ENCODE data around the gene CHCHD4. TPM values are rescaled to one million over a fixed set of nuclear protein-coding genes. Genes with fewer than 3 reads are reported as not detected.
A peak's percentile ranks its signal among the peaks of the same experiment; 100 is the strongest.

CHCHD4 gene
- total RNA-seq (2014; rRNA removed; shearing (Covaris generic); ENCODE audit: low replicate concordance) = 22.0 and 24.3 TPM in 2 replicates

- peaks cover 29% of the 10 kb centered on the region for H3K36me3 ChIP-seq
- peak within 1 kb of the TSS; percentile 84 for H3K4me3 ChIP-seq
- peak; percentile 96 for DNase-seq
- no peaks in the 10 kb centered on the region for H3K27me3 ChIP-seq
- peaks cover 3% of the 10 kb centered on the region; the same call in 1 of the 2 replicates for H3K9me3 ChIP-seq
Measured at GRCh38 chr3:14124615-14125192, at the start of gene CHCHD4, which contains the start of gene TMEM43. CHCHD4 (minus strand) TSS chr3:14124870; CDS start chr3:14124676, 194 bp downstream. TMEM43 (plus strand) TSS chr3:14125052; CDS start chr3:14125194, 142 bp downstream.

GRCh38 chr3:14172496-14172895 is 47.8 kb upstream of the CHCHD4 start:
- no peaks in the 10 kb centered on the region for H3K9me3 ChIP-seq
- no peak for DNase-seq
- peaks cover 25% of the 10 kb centered on the region for H3K36me3 ChIP-seq
- H3K27me3 ChIP-seq = no peaks in the 10 kb centered on the region
- H3K4me3 ChIP-seq = no peak overlapping the region

- Histone ChIP-seq H3K4me3 (no peak overlapping the region), H3K27me3 (no peaks in the 10 kb centered on the region), H3K36me3 (peaks cover 25% of the 10 kb centered on the region), H3K9me3 (no peaks in the 10 kb centered on the region)
- DNase-seq = no peak
Measured at GRCh38 chr3:14170531-14171159, 46.0 kb upstream of the CHCHD4 start.

- Histone ChIP-seq H3K27me3 (no peaks in the 10 kb centered on the region), H3K36me3 (peaks cover 25% of the 10 kb centered on the region), H3K9me3 (no peaks in the 10 kb centered on the region), H3K4me3 (no peak overlapping the region)
- DNase-seq = no peak
Measured at GRCh38 chr3:14169871-14170270, 45.2 kb upstream of the CHCHD4 start.

GRCh38 chr3:14169435-14169834 is 44.8 kb upstream of the CHCHD4 start:
- peaks cover 25% of the 10 kb centered on the region for H3K36me3 ChIP-seq
- H3K9me3 ChIP-seq = no peaks in the 10 kb centered on the region
- DNase-seq = no peak
- H3K4me3 ChIP-seq = no peak overlapping the region
- no peaks in the 10 kb centered on the region for H3K27me3 ChIP-seq

GRCh38 chr3:14166877-14167603 is 42.4 kb upstream of the CHCHD4 start:
- no peaks in the 10 kb centered on the region for H3K27me3 ChIP-seq
- no peaks in the 10 kb centered on the region for H3K9me3 ChIP-seq
- peaks cover 39% of the 10 kb centered on the region for H3K36me3 ChIP-seq
- no peak for DNase-seq
- H3K4me3 ChIP-seq = no peak overlapping the region

GRCh38 chr3:14162178-14162577 is 37.5 kb upstream of the CHCHD4 start:
- peaks cover 40% of the 10 kb centered on the region for H3K36me3 ChIP-seq
- H3K4me3 ChIP-seq = no peak overlapping the region
- peaks cover 3% of the 10 kb centered on the region; the same call in 1 of the 2 replicates for H3K9me3 ChIP-seq
- no peak for DNase-seq
- no peaks in the 10 kb centered on the region for H3K27me3 ChIP-seq

GRCh38 chr3:14161282-14161681 is 36.6 kb upstream of the CHCHD4 start:
- peaks cover 3% of the 10 kb centered on the region; the same call in 1 of the 2 replicates for H3K9me3 ChIP-seq

GRCh38 chr3:14159426-14159825 is 34.8 kb upstream of the CHCHD4 start:
- Histone ChIP-seq H3K27me3 (no peaks in the 10 kb centered on the region), H3K36me3 (peaks cover 40% of the 10 kb centered on the region)
- DNase-seq = no peak

More at GRCh38 chr3:14161282-14161681, 36.6 kb upstream of the CHCHD4 start:
- H3K27me3 ChIP-seq = no peaks in the 10 kb centered on the region
- peaks cover 40% of the 10 kb centered on the region for H3K36me3 ChIP-seq
- DNase-seq = no peak
- H3K4me3 ChIP-seq = no peak overlapping the region

GRCh38 chr3:14158370-14158769 is 33.7 kb upstream of the CHCHD4 start:
- DNase-seq = no peak
- Histone ChIP-seq H3K27me3 (no peaks in the 10 kb centered on the region), H3K36me3 (peaks cover 38% of the 10 kb centered on the region)

More at GRCh38 chr3:14159426-14159825, 34.8 kb upstream of the CHCHD4 start:
- peaks cover 3% of the 10 kb centered on the region; the same call in 1 of the 2 replicates for H3K9me3 ChIP-seq
- H3K4me3 ChIP-seq = no peak overlapping the region

GRCh38 chr3:14157951-14158350 is 33.3 kb upstream of the CHCHD4 start:
- no peaks in the 10 kb centered on the region for H3K27me3 ChIP-seq
- peaks cover 3% of the 10 kb centered on the region; the same call in 1 of the 2 replicates for H3K9me3 ChIP-seq
- no peak overlapping the region for H3K4me3 ChIP-seq
- peaks cover 34% of the 10 kb centered on the region for H3K36me3 ChIP-seq
- no peak for DNase-seq

More at GRCh38 chr3:14158370-14158769, 33.7 kb upstream of the CHCHD4 start:
- Histone ChIP-seq H3K4me3 (no peak overlapping the region), H3K9me3 (peaks cover 3% of the 10 kb centered on the region; the same call in 1 of the 2 replicates)

- no peak for DNase-seq
- Histone ChIP-seq H3K4me3 (no peak overlapping the region), H3K27me3 (no peaks in the 10 kb centered on the region), H3K36me3 (peaks cover 25% of the 10 kb centered on the region), H3K9me3 (peaks cover 3% of the 10 kb centered on the region; the same call in 1 of the 2 replicates)
Measured at GRCh38 chr3:14156843-14157561, 32.3 kb upstream of the CHCHD4 start.

GRCh38 chr3:14156201-14156600 is 31.5 kb upstream of the CHCHD4 start:
- Histone ChIP-seq H3K36me3 (peaks cover 16% of the 10 kb centered on the region), H3K4me3 (no peak overlapping the region), H3K27me3 (no peaks in the 10 kb centered on the region), H3K9me3 (no peaks in the 10 kb centered on the region)
- DNase-seq = no peak

- H3K36me3 ChIP-seq = peaks cover 8% of the 10 kb centered on the region
- no peak overlapping the region for H3K4me3 ChIP-seq
- DNase-seq = no peak
- no peaks in the 10 kb centered on the region for H3K27me3 ChIP-seq
- no peaks in the 10 kb centered on the region for H3K9me3 ChIP-seq
Measured at GRCh38 chr3:14154895-14155440, 30.3 kb upstream of the CHCHD4 start.

GRCh38 chr3:14154276-14154675 is 29.6 kb upstream of the CHCHD4 start:
- Histone ChIP-seq H3K4me3 (no peak overlapping the region), H3K27me3 (no peaks in the 10 kb centered on the region), H3K9me3 (no peaks in the 10 kb centered on the region), H3K36me3 (peaks cover 7% of the 10 kb centered on the region; the same call in 1 of the 2 replicates)
- no peak for DNase-seq

GRCh38 chr3:14153663-14154062 is 29.0 kb upstream of the CHCHD4 start:
- no peaks in the 10 kb centered on the region for H3K9me3 ChIP-seq
- no peaks in the 10 kb centered on the region for H3K27me3 ChIP-seq
- peaks cover 2% of the 10 kb centered on the region; the same call in 1 of the 2 replicates for H3K36me3 ChIP-seq
- no peak for DNase-seq
- H3K4me3 ChIP-seq = no peak overlapping the region
